ENCODE results near the gene PLET1.
"Not testable (repeated sequence)": the region's sequence is repeated elsewhere in the genome, so short reads cannot be mapped to it uniquely, and the experiment has no call there.

Gene PLET1

DNA sequence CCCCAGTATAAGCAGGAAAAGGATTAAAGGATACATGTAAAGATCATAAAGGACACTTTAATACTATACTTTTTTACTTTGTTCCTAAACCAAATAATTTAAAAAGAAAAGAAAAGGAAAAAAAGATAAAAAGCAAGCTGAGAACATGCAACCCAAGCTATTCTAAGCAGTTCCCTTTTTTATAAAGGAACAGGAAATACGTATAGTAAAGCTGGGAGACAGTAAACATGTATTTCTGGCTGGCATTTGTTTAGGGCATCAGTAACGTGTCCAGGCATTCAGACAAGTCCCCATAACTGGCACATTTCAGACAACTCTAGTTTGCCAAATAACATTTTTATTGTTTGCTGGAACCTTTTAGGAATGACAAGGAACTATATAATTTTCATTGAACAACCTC is 60.4 kb downstream of the PLET1 start:
- no peaks in the 10 kb centered on the region for H3K36me3 ChIP-seq (ENCODE audit: low read length)
- H3F3A ChIP-seq (ENCODE audit: insufficient read depth), result no peaks in the 10 kb centered on the region
- no peak overlapping the region for H3K27ac ChIP-seq (ENCODE audit: low read depth, low read length)

DNA sequence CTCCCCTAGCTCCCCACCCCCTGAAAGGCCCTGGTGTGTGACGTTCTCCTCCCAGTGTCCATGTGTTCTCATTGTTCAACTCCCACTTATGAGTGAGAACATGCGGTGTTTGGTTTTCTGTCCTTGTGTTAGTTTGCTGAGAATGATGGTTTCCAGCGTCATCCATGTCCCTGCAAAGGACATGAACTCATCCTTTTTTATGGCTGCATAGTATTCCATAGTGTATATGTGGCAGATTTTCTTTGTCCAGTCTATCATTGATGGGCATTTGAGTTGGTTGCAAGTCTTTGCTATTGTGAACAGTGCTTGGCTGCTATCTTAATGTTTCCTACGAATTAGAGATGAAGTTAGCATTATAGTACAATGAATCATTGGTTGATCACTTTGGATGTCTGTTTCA is 61.6 kb downstream of the PLET1 start:
- H3F3A ChIP-seq (ENCODE audit: insufficient read depth); H3K4me2 ChIP-seq (ENCODE audit: low read depth, low read length, poor library complexity, severe bottlenecking); H3K9me3 ChIP-seq (ENCODE audit: insufficient read depth, low read length); H3K4me3 ChIP-seq (ENCODE audit: insufficient read depth, low read length, poor library complexity, severe bottlenecking); H3K27ac ChIP-seq (ENCODE audit: low read depth, low read length); H3K79me2 ChIP-seq (ENCODE audit: insufficient read depth, low read length); H3K36me3 ChIP-seq (ENCODE audit: low read length); H2AFZ ChIP-seq (ENCODE audit: low read depth, low read length, severe bottlenecking); H3K9me2 ChIP-seq (replicated peaks; ENCODE audit: insufficient read depth, low read length); H4K20me1 ChIP-seq (ENCODE audit: low read depth, low read length); H3K9ac ChIP-seq (ENCODE audit: low read length); H3K27me3 ChIP-seq (ENCODE audit: low read length): not testable (repeated sequence)

More for the DNA sequence above, 60.4 kb downstream of the PLET1 start:
- Histone ChIP-seq H3K79me2 (ENCODE audit: insufficient read depth, low read length) (no peaks in the 10 kb centered on the region), H3K4me2 (ENCODE audit: low read depth, low read length, poor library complexity, severe bottlenecking) (no peak overlapping the region), H3K27me3 (ENCODE audit: low read length) (no peaks in the 10 kb centered on the region), H3K4me3 (ENCODE audit: insufficient read depth, low read length, poor library complexity, severe bottlenecking) (no peak overlapping the region), H3K9me2 (replicated peaks; ENCODE audit: insufficient read depth, low read length) (no peaks in the 10 kb centered on the region), H4K20me1 (ENCODE audit: low read depth, low read length) (no peaks in the 10 kb centered on the region), H3K9ac (ENCODE audit: low read length) (no peak overlapping the region), H3K9me3 (ENCODE audit: insufficient read depth, low read length) (no peaks in the 10 kb centered on the region), H2AFZ (ENCODE audit: low read depth, low read length, severe bottlenecking) (no peak overlapping the region)
- TF ChIP-seq, protein P1, sequence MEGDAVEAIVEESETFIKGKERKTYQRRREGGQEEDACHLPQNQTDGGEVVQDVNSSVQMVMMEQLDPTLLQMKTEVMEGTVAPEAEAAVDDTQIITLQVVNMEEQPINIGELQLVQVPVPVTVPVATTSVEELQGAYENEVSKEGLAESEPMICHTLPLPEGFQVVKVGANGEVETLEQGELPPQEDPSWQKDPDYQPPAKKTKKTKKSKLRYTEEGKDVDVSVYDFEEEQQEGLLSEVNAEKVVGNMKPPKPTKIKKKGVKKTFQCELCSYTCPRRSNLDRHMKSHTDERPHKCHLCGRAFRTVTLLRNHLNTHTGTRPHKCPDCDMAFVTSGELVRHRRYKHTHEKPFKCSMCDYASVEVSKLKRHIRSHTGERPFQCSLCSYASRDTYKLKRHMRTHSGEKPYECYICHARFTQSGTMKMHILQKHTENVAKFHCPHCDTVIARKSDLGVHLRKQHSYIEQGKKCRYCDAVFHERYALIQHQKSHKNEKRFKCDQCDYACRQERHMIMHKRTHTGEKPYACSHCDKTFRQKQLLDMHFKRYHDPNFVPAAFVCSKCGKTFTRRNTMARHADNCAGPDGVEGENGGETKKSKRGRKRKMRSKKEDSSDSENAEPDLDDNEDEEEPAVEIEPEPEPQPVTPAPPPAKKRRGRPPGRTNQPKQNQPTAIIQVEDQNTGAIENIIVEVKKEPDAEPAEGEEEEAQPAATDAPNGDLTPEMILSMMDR (IDR thresholded peaks at IDR 0.05; ENCODE audit: insufficient read depth, low read length, poor library complexity, severe bottlenecking), result no peak
- no peak for TF ChIP-seq EZH2phosphoT487 (conservative IDR thresholded peaks at IDR 0.05; ENCODE audit: low read length)
